GM10266 (cell line): ENCODE data around the gene NFYC.

Experiments
- DNase-seq: peaks from one replicate; pipeline ENCODE4 v3.0.0; 2012; ENCODE audit errors: extremely low spot score
- TF ChIP-seq, protein P1 (sequence below): IDR thresholded peaks from 2 replicates; pipeline ENCODE4 v1.5.1; 2012; ENCODE audit warnings: mild to moderate bottlenecking, low read depth; ENCODE audit not compliant: control insufficient read depth, insufficient read depth; ENCODE audit errors: missing control alignments

NFYC gene

DNA sequence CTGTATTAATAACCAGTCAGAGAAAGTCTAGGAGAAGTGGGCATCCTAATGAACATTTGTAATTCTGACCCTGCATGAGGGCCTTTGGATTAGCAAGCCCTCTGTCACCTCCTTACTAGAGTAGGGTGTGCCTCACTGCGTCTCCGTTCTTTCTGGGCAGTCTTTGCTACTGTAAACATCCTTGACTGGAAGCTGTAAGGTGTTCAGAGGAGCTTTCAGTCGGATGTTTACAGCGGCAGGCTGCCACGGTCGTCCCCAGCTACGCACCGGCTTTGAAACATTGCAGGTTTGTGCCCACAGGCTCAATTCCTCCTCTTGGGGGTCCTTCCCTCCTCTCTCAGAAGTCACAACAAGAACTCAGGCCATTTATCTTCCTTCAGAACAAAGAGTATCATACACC, 62.7 kb downstream of the NFYC start:
- TF ChIP-seq, protein P1, sequence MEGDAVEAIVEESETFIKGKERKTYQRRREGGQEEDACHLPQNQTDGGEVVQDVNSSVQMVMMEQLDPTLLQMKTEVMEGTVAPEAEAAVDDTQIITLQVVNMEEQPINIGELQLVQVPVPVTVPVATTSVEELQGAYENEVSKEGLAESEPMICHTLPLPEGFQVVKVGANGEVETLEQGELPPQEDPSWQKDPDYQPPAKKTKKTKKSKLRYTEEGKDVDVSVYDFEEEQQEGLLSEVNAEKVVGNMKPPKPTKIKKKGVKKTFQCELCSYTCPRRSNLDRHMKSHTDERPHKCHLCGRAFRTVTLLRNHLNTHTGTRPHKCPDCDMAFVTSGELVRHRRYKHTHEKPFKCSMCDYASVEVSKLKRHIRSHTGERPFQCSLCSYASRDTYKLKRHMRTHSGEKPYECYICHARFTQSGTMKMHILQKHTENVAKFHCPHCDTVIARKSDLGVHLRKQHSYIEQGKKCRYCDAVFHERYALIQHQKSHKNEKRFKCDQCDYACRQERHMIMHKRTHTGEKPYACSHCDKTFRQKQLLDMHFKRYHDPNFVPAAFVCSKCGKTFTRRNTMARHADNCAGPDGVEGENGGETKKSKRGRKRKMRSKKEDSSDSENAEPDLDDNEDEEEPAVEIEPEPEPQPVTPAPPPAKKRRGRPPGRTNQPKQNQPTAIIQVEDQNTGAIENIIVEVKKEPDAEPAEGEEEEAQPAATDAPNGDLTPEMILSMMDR, result no peak

DNA sequence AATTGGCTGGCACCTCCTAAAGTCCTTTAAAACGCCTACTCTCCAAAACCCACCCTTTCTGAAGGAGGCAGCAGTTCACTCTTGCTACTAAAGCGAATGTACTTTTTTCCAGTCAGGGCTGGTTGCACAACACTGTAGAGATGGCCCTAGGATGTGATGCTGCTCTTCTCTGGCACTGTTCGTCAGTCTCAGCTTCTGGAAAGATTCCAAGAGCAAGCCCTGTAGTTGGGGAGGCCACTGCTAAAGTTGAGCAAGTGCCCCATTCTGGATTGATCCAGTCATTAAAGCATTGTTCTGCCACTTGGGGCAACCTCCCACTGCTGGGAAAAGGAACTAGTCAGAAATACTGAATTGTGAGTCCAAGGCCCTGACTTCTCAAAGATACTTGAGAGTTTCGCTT, 63.6 kb downstream of the NFYC start:
- DNase-seq, result no peak
- TF ChIP-seq, protein P1, result no peak

More for the DNA sequence above, 62.7 kb downstream of the NFYC start:
- no peak for DNase-seq

DNA sequence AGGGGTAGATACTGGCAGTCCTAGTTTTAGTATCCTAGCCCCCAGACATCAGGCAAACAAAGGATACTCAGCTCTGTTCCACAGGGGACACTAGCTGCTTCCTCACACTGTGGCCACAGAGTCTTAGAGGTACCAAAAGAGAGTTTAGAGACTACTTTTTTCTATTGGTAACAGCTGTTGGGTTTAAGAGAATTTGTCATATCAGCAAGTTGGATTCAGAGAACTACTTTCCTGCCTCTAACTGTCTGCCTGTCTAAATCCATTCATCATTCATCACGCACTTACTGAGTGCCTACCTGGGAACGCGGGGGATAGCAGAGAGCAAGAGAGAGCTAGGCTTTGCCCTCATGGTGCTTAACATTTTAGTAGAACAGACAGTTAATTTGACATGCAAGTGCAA, 65.0 kb downstream of the NFYC start:
- TF ChIP-seq, protein P1, result no peak
- no peak for DNase-seq

DNA sequence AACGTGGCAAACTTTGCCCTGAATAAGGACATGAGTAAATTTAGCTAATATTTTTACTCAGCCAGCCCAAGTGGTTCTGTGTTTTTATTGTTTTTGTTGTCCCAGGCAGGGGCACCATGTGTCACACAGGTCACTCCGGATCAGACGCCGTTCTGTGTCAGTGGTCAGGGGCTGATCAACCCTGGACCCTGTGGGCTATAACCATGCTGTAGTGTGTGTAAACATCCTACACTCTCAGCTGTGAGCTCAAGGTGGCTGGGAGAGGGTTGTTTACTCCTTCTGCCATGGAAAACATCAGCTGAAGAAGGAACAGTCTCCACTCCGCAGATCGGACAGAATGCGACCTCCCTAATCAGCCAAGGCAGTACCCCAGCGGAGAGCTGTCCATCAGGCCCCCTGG, 65.6 kb downstream of the NFYC start:
- TF ChIP-seq, protein P1, result no peak
- DNase-seq, result no peak

DNA sequence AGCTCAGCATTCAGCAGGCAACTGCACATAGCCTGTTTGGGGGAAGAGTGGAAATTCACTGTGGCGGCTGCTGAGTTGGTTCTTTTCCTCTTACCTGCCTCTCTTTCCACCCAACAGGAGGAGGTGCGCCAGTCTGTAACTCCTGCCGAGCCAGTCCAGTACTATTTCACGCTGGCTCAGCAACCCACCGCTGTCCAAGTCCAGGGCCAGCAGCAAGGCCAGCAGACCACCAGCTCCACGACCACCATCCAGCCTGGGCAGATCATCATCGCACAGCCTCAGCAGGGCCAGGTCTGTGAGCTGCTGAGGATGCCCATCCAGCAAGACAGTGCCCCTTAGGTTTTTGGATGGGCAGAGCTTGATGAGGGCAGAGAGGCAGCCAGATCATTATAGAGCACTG, 66.5 kb downstream of the NFYC start:
- TF ChIP-seq, protein P1, result no peak
- no peak for DNase-seq

DNA sequence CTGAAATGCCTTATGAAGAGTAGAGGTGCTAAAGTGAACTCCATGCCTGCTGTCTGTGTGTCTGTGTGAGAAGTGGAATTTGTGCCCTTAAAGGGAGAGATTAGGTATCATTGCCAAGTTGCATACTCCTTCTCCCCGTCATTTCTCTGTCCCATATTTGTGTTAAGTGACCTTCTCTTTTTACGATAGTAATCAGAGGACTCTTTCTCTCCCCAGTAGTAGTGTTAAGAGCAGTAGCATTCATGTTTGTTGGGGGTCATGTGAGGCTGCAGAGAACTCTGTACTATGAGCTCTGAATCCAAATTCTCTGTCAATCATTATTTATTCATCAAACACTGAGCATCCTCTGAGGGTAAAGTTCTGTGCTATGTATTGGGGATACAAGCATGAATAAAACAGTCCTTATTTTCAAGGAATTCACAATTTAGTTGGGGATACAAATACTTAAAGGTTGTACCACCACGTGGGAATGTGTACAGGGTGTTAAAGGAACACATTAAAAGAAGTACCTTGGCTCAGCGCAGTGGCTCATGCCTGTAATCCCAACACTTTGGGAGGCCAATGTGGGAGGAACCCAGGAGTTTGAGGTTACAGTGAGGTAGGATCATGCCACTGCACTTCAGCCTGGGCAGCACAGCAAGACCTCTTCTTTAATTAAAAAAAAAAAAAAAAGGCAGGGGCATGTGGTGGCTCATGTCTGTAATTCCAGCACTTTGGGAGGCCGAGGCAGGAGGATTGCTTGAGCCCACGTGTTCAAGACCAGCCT, 67.3 kb downstream of the NFYC start:
- TF ChIP-seq, protein P1, result no peak

DNA sequence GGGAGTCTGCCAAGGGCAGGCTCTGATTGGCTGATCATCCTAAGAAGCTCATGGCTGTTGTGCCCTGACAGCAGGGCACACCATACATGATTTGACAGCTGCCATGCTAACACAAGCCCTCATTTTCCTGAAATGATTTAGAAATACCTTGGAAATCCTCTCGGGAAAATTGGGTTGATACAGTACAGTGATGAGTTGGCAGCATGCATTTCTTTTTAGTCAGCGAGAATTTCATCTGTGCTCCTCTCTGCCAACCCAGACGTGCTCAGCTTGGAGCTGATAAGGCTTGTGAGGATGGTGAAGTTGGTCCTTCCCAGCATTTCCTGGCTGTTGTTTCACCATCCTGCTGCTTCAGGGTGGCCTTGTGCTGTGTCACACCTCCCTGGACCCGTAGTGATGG, 69.5 kb downstream of the NFYC start:
- no peak for DNase-seq
- TF ChIP-seq, protein P1, result no peak

More for the DNA sequence above, 67.3 kb downstream of the NFYC start:
- no peak for DNase-seq
